Stimulated activated CD8-positive, alpha-beta memory T cell treated with anti-CD3 and anti-CD28 coated beads, Interleukin-12 subunit alpha, Interleukin-12 subunit beta, amount 100 ng/mL, for 4 hours (primary cell): ENCODE results near the gene PAFAH1B1.

ENCODE experiments used
- DNase-seq: peaks from one replicate; pipeline ENCODE4 v3.0.0-alpha.2; 2020; ENCODE audit warnings: low read depth

The PAFAH1B1 gene

GRCh38 chr17:2704031-2704889, 110.8 kb downstream of the PAFAH1B1 start:
- DNase-seq = no peak

- DNase-seq = no peak
Measured at GRCh38 chr17:2704890-2705248, 111.4 kb downstream of the PAFAH1B1 start.

GRCh38 chr17:2705263-2705662, 111.8 kb downstream of the PAFAH1B1 start:
- no peak for DNase-seq

GRCh38 chr17:2705888-2706795, 112.7 kb downstream of the PAFAH1B1 start:
- DNase-seq = no peak

GRCh38 chr17:2706911-2707510, 113.6 kb downstream of the PAFAH1B1 start:
- DNase-seq = no peak

- DNase-seq = no peak
Measured at GRCh38 chr17:2707721-2708584, 114.5 kb downstream of the PAFAH1B1 start.

- DNase-seq = no peak
Measured at GRCh38 chr17:2708585-2709182, 115.2 kb downstream of the PAFAH1B1 start.

- no peak for DNase-seq
Measured at GRCh38 chr17:2709183-2709661, 115.8 kb downstream of the PAFAH1B1 start.

GRCh38 chr17:2710071-2710802, 116.8 kb downstream of the PAFAH1B1 start:
- no peak for DNase-seq

GRCh38 chr17:2710803-2711607, 117.6 kb downstream of the PAFAH1B1 start:
- peak; percentile 15 for DNase-seq

GRCh38 chr17:2711608-2712299, 118.3 kb downstream of the PAFAH1B1 start, which contains the start of gene CLUH:
TSS of gene CLUH (minus strand) at chr17:2711764. CDS start at chr17:2711661, 103 bp downstream.
- DNase-seq = peak; percentile 98

- DNase-seq = no peak
Measured at GRCh38 chr17:2712300-2713043, 119.0 kb downstream of the PAFAH1B1 start.

GRCh38 chr17:2713881-2714280, 120.4 kb downstream of the PAFAH1B1 start:
- no peak for DNase-seq

- DNase-seq = no peak
Measured at GRCh38 chr17:2716649-2717048, 123.2 kb downstream of the PAFAH1B1 start.

- DNase-seq = no peak
Measured at GRCh38 chr17:2718150-2718938, 124.9 kb downstream of the PAFAH1B1 start.

- no peak for DNase-seq
Measured at GRCh38 chr17:2719861-2720260, 126.4 kb downstream of the PAFAH1B1 start.

GRCh38 chr17:2721603-2722002, 128.1 kb downstream of the PAFAH1B1 start:
- no peak for DNase-seq
